DND-41 (cell line): Measurements from ENCODE around the gene GNAS.

ENCODE experiments used
- ATAC-seq: fragments of 200-7000 bp; cut with Tn5 transposase; 3 replicates; pipeline ENCODE4 v1.9.1; 2021; ENCODE audit warnings: low read depth; ENCODE audit not compliant: insufficient read depth
- DNase-seq: peaks from one replicate; pipeline ENCODE4 v3.0.0-alpha.2; 2020
- H2AFZ ChIP-seq: 2 replicates; pipeline ENCODE4 v1.6.0; 2012; ENCODE audit warnings: low read depth, low read length
- H3K27ac ChIP-seq: 2 replicates; pipeline ENCODE4 v1.5.1; 2012; ENCODE audit warnings: low read length, inconsistent platforms
- H3K27me3 ChIP-seq: fragments of 200-600 bp; sonication (generic); 2 replicates; pipeline ENCODE4 v1.6.0; 2012; ENCODE audit warnings: low read length, mild to moderate bottlenecking, inconsistent platforms; ENCODE audit not compliant: insufficient read depth, poor library complexity
- H3K36me3 ChIP-seq: 2 replicates; pipeline ENCODE4 v1.5.1; 2012; ENCODE audit warnings: low read length, inconsistent platforms; ENCODE audit not compliant: insufficient read depth
- H3K4me1 ChIP-seq: 2 replicates; pipeline ENCODE4 v1.5.1; 2012; ENCODE audit warnings: mild to moderate bottlenecking, low read length; ENCODE audit not compliant: insufficient read depth
- H3K4me2 ChIP-seq: 2 replicates; pipeline ENCODE4 v1.6.0; 2012; ENCODE audit warnings: mild to moderate bottlenecking, moderate library complexity, low read length, inconsistent platforms; ENCODE audit not compliant: insufficient read depth
- H3K4me3 ChIP-seq, 2 experiments: fragments of 200-600 bp in 1 of 2; shearing (Covaris generic) in 1 of 2; 2 replicates each; pipeline ENCODE4 v1.5.1; 2012 to 2016; ENCODE audit warnings: inconsistent platforms in 2 of 2, low read length in 2 of 2, mild to moderate bottlenecking in 2 of 2, low read depth in 1 of 2, moderate library complexity in 1 of 2
- H3K79me2 ChIP-seq: 2 replicates; pipeline ENCODE4 v1.6.0; 2012; ENCODE audit warnings: low read length, inconsistent platforms; ENCODE audit not compliant: insufficient read depth
- H3K9ac ChIP-seq: 2 replicates; pipeline ENCODE4 v1.6.0; 2012; ENCODE audit warnings: low read depth, mild to moderate bottlenecking, inconsistent platforms, low read length, moderate library complexity
- H3K9me3 ChIP-seq: 2 replicates; pipeline ENCODE4 v1.5.1; 2012; ENCODE audit warnings: low read length, moderate library complexity, mild to moderate bottlenecking, inconsistent platforms; ENCODE audit not compliant: insufficient read depth, severe bottlenecking
- H4K20me1 ChIP-seq: 2 replicates; pipeline ENCODE4 v1.6.0; 2012; ENCODE audit warnings: low read length; ENCODE audit not compliant: insufficient read depth
- CTCF ChIP-seq: IDR thresholded peaks from 2 replicates; pipeline ENCODE4 v1.5.1; 2012; ENCODE audit warnings: borderline replicate concordance, low read length, moderate library complexity, mild to moderate bottlenecking; ENCODE audit not compliant: poor library complexity, severe bottlenecking; ENCODE audit errors: extremely low read depth
- EZH2 ChIP-seq: IDR thresholded peaks from 3 replicates; pipeline ENCODE4 v1.6.1; 2012; ENCODE audit warnings: borderline replicate concordance, low read depth, mild to moderate bottlenecking, moderate library complexity, low read length, inconsistent platforms; ENCODE audit not compliant: severe bottlenecking

The GNAS gene

GRCh38 chr20:58850693-58851174, 1.8 kb upstream of the GNAS start, which contains the start of gene GNAS-AS1:
GNAS-AS1 (minus strand) TSS chr20:58850902.
- H3K4me2 ChIP-seq: no peak within 1 kb of the TSS
- TF ChIP-seq CTCF (no peak), EZH2 (no peak)
- H3K79me2 ChIP-seq: no peaks in the 10 kb centered on the region
- H3K9me3 ChIP-seq: peaks cover 15% of the 10 kb centered on the region
- ATAC-seq: no peak
- H3K4me3 ChIP-seq: no peak within 1 kb of the TSS
- no peaks in the 10 kb centered on the region for H4K20me1 ChIP-seq
- H2AFZ ChIP-seq: no peak within 1 kb of the TSS
- DNase-seq: no peak
- no peak within 1 kb of the TSS for H3K9ac ChIP-seq
- peaks cover 20% of the 10 kb centered on the region for H3K27me3 ChIP-seq
- no peak within 1 kb of the TSS for H3K27ac ChIP-seq
- H3K4me1 ChIP-seq: no peaks in the 10 kb centered on the region
- H3K36me3 ChIP-seq: no peaks in the 10 kb centered on the region

GRCh38 chr20:58851221-58851968, 1.1 kb upstream of the GNAS start:
- Histone ChIP-seq H3K4me3 (no peak overlapping the region), H3K4me2 (no peak overlapping the region), H3K9ac (no peak overlapping the region), H4K20me1 (no peaks in the 10 kb centered on the region), H3K36me3 (no peaks in the 10 kb centered on the region), H3K79me2 (no peaks in the 10 kb centered on the region), H3K9me3 (peaks cover 15% of the 10 kb centered on the region), H3K4me1 (no peaks in the 10 kb centered on the region), H2AFZ (no peak overlapping the region), H3K27me3 (peaks cover 13% of the 10 kb centered on the region), H3K27ac (no peak overlapping the region)
- ATAC-seq (no peak), DNase-seq (no peak)
- TF ChIP-seq CTCF (no peak), EZH2 (no peak)

GRCh38 chr20:58851969-58852458, 502 bp upstream of the GNAS start:
- no peaks in the 10 kb centered on the region for H4K20me1 ChIP-seq
- no peak overlapping the region for H3K4me2 ChIP-seq
- no peaks in the 10 kb centered on the region for H3K36me3 ChIP-seq
- DNase-seq (no peak), ATAC-seq (no peak)
- peaks cover 15% of the 10 kb centered on the region for H3K9me3 ChIP-seq
- no peaks in the 10 kb centered on the region for H3K79me2 ChIP-seq
- H3K27ac ChIP-seq: no peak overlapping the region
- H2AFZ ChIP-seq: no peak overlapping the region
- H3K4me1 ChIP-seq: no peaks in the 10 kb centered on the region
- no peak overlapping the region for H3K4me3 ChIP-seq
- H3K27me3 ChIP-seq: peaks cover 9% of the 10 kb centered on the region
- no peak overlapping the region for H3K9ac ChIP-seq
- no peak for TF ChIP-seq EZH2
- no peak for TF ChIP-seq CTCF
